ENCODE data around the gene RAB11FIP5. TPM values are rescaled to one million over a fixed set of nuclear protein-coding genes. Genes with fewer than 3 reads are reported as not detected.

RAB11FIP5 gene
- total and polyA plus RNA-seq, 2 experiments from 2014 or later: 4.4 to 16.6 TPM

- TF ChIP-seq REST (IDR thresholded peaks at IDR 0.05; ENCODE audit: unreplicated experiment): no peak
- no peak for TF ChIP-seq JUNB (IDR thresholded peaks at IDR 0.05; ENCODE audit: unreplicated experiment)
- no peak for TF ChIP-seq ZNF331 (CRISPR knock-in tag; IDR thresholded peaks at IDR 0.05; ENCODE audit: low read depth)
- TF ChIP-seq CREB1 (CRISPR knock-in tag; IDR thresholded peaks at IDR 0.05; ENCODE audit: low read depth): no peak
- no peak for TF ChIP-seq ETS1 (IDR thresholded peaks at IDR 0.05)
- no peak for TF ChIP-seq STAT1 (IDR thresholded peaks at IDR 0.05; ENCODE audit: unreplicated experiment)
- no peak for TF ChIP-seq POLR2AphosphoS5 (IDR thresholded peaks at IDR 0.05; ENCODE audit: low read depth)
- no peak for TF ChIP-seq CTCF (conservative IDR thresholded peaks at IDR 0.05; ENCODE audit: low read depth in 2 of 2)
Measured at GRCh38 chr2:73031095-73031678, 81.6 kb downstream of the RAB11FIP5 start (continued).

- no peak overlapping the region for H3K4me2 ChIP-seq
Measured at GRCh38 chr2:73028841-73029240, 83.9 kb downstream of the RAB11FIP5 start.

More at GRCh38 chr2:73028841-73029240, 83.9 kb downstream of the RAB11FIP5 start:
- no peaks in the 10 kb centered on the region for H3K27me3 ChIP-seq (ENCODE audit: insufficient read depth)
- TF ChIP-seq POLR2AphosphoS5 (IDR thresholded peaks at IDR 0.05; ENCODE audit: low read depth): no peak
- no peak for TF ChIP-seq ZNF114 (CRISPR knock-in tag; IDR thresholded peaks at IDR 0.05)
- no peak for TF ChIP-seq ETS1 (IDR thresholded peaks at IDR 0.05)
- TF ChIP-seq EZH2 (IDR thresholded peaks at IDR 0.05; ENCODE audit: low read depth, unreplicated experiment): no peak
- no peak for TF ChIP-seq REST (IDR thresholded peaks at IDR 0.05; ENCODE audit: unreplicated experiment)
- no peak for TF ChIP-seq CTCF (conservative IDR thresholded peaks at IDR 0.05; ENCODE audit: low read depth in 2 of 2)
- no peak for TF ChIP-seq STAT1 (IDR thresholded peaks at IDR 0.05; ENCODE audit: unreplicated experiment)
- no peak for TF ChIP-seq EZH2phosphoT487 (IDR thresholded peaks at IDR 0.05; ENCODE audit: unreplicated experiment)
- TF ChIP-seq JUNB (IDR thresholded peaks at IDR 0.05; ENCODE audit: unreplicated experiment): no peak
- DNase-seq (ENCODE audit: low spot score) (no peak), ATAC-seq (no peak)
- H2AFZ ChIP-seq: no peak overlapping the region
- no peaks in the 10 kb centered on the region for H3F3A ChIP-seq (replicated peaks; ENCODE audit: low read depth)
- H4K20me1 ChIP-seq (replicated peaks; ENCODE audit: insufficient read depth): peaks cover 2% of the 10 kb centered on the region; the same call in 1 of the 2 replicates
- Mint-ChIP-seq H3K36me3 (ENCODE audit: low read depth) (no peaks in the 10 kb centered on the region; the same call in 2 of the 3 replicates), H3K4me3 (no peak overlapping the region), H3K4me1 (peaks cover 13% of the 10 kb centered on the region), H3K27ac (no peak overlapping the region), H3K9me3 (no peaks in the 10 kb centered on the region), H3K27me3 (ENCODE audit: insufficient read depth, low read depth, poor library complexity) (peaks cover 2% of the 10 kb centered on the region)
- H3K4me1 ChIP-seq (ENCODE audit: insufficient read depth): 0 out of 2 replicates have a peak, but pooled peaks cover 3% of the 10 kb centered on the region
- no peaks in the 10 kb centered on the region for H3K36me3 ChIP-seq (ENCODE audit: insufficient read depth)
- no peak overlapping the region for H3K27ac ChIP-seq (ENCODE audit: low read depth)
- H3K79me2 ChIP-seq (replicated peaks; ENCODE audit: insufficient read depth): no peaks in the 10 kb centered on the region
- H3K9me2 ChIP-seq (ENCODE audit: insufficient read depth): no peaks in the 10 kb centered on the region
- no peak overlapping the region for H3K4me3 ChIP-seq
